ENCODE data around the gene PMM2. TPM values are rescaled to one million over a fixed set of nuclear protein-coding genes. Genes with fewer than 3 reads are reported as not detected.
"Not testable (repeated sequence)": the region's sequence is repeated elsewhere in the genome, so short reads cannot be mapped to it uniquely, and the experiment has no call there.

PMM2 gene
- total RNA-seq, 1 experiment from 2014 or later = 53.8 TPM

DNA sequence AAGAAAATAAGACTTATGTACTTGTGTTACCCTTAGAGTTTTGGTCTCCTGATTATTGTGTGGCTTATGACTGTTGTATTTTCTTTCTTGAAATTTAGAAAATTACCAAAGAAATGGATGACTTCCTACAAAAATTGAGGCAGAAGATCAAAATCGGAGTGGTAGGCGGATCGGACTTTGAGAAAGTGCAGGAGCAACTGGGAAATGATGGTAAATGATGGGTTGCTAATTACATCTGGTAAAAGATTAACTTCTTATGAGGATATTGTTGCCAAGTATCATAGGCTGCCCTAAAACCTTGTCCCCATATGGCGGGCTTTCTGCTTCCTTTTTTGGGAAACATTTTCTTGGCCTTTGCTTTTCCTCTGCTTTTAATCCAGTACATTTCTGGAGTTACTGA is 4.1 kb downstream of the PMM2 start:
- TF ChIP-seq CREB1 (CRISPR knock-in tag; IDR thresholded peaks at IDR 0.05) = no peak
- TF ChIP-seq ZNF219 (CRISPR knock-in tag; IDR thresholded peaks at IDR 0.05; ENCODE audit: borderline replicate concordance) = no peak
- no peak for TF ChIP-seq ZNF423 (CRISPR knock-in tag; IDR thresholded peaks at IDR 0.05)
- TF ChIP-seq EMX1 (CRISPR knock-in tag; IDR thresholded peaks at IDR 0.05) = no peak
- TF ChIP-seq, protein P1, sequence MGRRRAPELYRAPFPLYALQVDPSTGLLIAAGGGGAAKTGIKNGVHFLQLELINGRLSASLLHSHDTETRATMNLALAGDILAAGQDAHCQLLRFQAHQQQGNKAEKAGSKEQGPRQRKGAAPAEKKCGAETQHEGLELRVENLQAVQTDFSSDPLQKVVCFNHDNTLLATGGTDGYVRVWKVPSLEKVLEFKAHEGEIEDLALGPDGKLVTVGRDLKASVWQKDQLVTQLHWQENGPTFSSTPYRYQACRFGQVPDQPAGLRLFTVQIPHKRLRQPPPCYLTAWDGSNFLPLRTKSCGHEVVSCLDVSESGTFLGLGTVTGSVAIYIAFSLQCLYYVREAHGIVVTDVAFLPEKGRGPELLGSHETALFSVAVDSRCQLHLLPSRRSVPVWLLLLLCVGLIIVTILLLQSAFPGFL (CRISPR knock-in tag; IDR thresholded peaks at IDR 0.05; ENCODE audit: borderline replicate concordance) = no peak
- no peak for TF ChIP-seq TP53 (CRISPR knock-in tag; IDR thresholded peaks at IDR 0.05)
- no peak for TF ChIP-seq GABPB1 (CRISPR knock-in tag; IDR thresholded peaks at IDR 0.05)
- Mint-ChIP-seq H3K27ac (no peak overlapping the region), H3K27me3 (ENCODE audit: low read depth) (no peaks in the 10 kb centered on the region), H3K4me3 (no peak overlapping the region), H3K4me1 (peaks cover 23% of the 10 kb centered on the region), H3K36me3 (peaks cover 41% of the 10 kb centered on the region), H3K9me3 (no peaks in the 10 kb centered on the region)
- no peak for DNase-seq (ENCODE audit: low spot score)
- POLR2A ChIA-PET = no interaction called here
- ATAC-seq = no peak
- CTCF ChIA-PET = no interaction called here

DNA sequence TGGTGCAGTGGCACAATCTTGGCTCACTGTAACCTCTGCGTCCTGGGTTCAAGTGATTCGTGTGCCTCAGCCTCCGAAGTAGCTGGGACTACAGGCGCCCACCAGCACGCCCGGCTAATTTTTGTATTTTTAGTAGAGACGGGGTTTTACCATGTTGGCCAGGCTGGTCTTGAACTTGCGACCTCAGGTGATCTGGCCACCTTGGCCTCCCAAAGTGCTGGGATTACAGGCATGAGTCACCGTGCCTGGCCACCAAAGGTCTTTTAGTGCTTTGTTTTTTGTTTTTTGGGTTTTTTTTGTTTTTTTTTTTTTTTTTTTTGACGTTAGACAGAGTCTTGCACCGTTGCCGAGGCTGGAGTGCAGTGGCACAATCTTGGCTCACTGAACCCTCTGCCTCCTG is 6.1 kb downstream of the PMM2 start:
- POLR2A ChIA-PET; ATAC-seq; DNase-seq (ENCODE audit: low spot score); H3K9me3 Mint-ChIP-seq; CTCF ChIA-PET; H3K27ac Mint-ChIP-seq; H3K27me3 Mint-ChIP-seq (ENCODE audit: low read depth); H3K4me3 Mint-ChIP-seq: not testable (repeated sequence)
- Mint-ChIP-seq H3K36me3 (peaks cover 56% of the 10 kb centered on the region), H3K4me1 (peaks cover 14% of the 10 kb centered on the region)

DNA sequence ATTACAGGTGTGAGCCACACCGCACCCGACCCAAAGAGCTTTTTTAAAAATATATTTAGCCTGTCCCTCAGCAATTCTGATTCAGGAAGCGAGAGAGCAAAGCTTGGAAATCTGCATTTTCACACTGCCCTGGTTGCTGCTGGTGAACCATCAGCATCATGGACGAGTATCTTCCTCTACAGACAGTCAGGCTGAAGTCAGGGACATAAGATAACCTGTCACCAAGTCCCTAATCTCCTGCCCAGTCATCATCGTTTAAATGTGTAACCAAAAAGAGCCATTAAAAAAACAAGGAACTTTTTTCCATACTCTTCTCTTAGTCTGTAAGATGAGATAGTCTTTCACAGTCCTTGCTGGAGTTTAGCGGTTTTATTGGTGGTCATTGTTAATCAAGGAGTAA is 6.7 kb downstream of the PMM2 start:
- ATAC-seq = no peak
- DNase-seq (ENCODE audit: low spot score) = no peak
- ChIA-PET POLR2A (no interaction called here), CTCF (no interaction called here)
- Mint-ChIP-seq H3K27ac (peak overlapping the region; percentile 64), H3K4me3 (no peak overlapping the region), H3K4me1 (peaks cover 9% of the 10 kb centered on the region), H3K27me3 (ENCODE audit: low read depth) (no peaks in the 10 kb centered on the region), H3K9me3 (no peaks in the 10 kb centered on the region), H3K36me3 (peaks cover 60% of the 10 kb centered on the region)
- TF ChIP-seq ZNF121 (CRISPR knock-in tag; IDR thresholded peaks at IDR 0.05) = no peak
- TF ChIP-seq ATF2 (CRISPR knock-in tag; IDR thresholded peaks at IDR 0.05; ENCODE audit: borderline replicate concordance, low read depth) = no peak
- no peak for TF ChIP-seq OVOL2 (CRISPR knock-in tag; IDR thresholded peaks at IDR 0.05; ENCODE audit: borderline replicate concordance)
- TF ChIP-seq CREB1 (CRISPR knock-in tag; IDR thresholded peaks at IDR 0.05) = no peak
- TF ChIP-seq, protein P2, sequence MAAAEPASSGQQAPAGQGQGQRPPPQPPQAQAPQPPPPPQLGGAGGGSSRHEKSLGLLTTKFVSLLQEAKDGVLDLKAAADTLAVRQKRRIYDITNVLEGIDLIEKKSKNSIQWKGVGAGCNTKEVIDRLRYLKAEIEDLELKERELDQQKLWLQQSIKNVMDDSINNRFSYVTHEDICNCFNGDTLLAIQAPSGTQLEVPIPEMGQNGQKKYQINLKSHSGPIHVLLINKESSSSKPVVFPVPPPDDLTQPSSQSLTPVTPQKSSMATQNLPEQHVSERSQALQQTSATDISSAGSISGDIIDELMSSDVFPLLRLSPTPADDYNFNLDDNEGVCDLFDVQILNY (CRISPR knock-in tag; IDR thresholded peaks at IDR 0.05) = no peak
- no peak for TF ChIP-seq SMAD3 (CRISPR knock-in tag; IDR thresholded peaks at IDR 0.05; ENCODE audit: borderline replicate concordance)
- TF ChIP-seq, protein P3, sequence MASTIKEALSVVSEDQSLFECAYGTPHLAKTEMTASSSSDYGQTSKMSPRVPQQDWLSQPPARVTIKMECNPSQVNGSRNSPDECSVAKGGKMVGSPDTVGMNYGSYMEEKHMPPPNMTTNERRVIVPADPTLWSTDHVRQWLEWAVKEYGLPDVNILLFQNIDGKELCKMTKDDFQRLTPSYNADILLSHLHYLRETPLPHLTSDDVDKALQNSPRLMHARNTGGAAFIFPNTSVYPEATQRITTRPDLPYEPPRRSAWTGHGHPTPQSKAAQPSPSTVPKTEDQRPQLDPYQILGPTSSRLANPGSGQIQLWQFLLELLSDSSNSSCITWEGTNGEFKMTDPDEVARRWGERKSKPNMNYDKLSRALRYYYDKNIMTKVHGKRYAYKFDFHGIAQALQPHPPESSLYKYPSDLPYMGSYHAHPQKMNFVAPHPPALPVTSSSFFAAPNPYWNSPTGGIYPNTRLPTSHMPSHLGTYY (CRISPR knock-in tag; IDR thresholded peaks at IDR 0.05) = no peak
- TF ChIP-seq AFF4 (CRISPR knock-in tag; IDR thresholded peaks at IDR 0.05; ENCODE audit: borderline replicate concordance) = no peak
- TF ChIP-seq, protein P4, sequence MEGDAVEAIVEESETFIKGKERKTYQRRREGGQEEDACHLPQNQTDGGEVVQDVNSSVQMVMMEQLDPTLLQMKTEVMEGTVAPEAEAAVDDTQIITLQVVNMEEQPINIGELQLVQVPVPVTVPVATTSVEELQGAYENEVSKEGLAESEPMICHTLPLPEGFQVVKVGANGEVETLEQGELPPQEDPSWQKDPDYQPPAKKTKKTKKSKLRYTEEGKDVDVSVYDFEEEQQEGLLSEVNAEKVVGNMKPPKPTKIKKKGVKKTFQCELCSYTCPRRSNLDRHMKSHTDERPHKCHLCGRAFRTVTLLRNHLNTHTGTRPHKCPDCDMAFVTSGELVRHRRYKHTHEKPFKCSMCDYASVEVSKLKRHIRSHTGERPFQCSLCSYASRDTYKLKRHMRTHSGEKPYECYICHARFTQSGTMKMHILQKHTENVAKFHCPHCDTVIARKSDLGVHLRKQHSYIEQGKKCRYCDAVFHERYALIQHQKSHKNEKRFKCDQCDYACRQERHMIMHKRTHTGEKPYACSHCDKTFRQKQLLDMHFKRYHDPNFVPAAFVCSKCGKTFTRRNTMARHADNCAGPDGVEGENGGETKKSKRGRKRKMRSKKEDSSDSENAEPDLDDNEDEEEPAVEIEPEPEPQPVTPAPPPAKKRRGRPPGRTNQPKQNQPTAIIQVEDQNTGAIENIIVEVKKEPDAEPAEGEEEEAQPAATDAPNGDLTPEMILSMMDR (IDR thresholded peaks at IDR 0.05) = no peak
